HCT116 (cell line): ENCODE data around the gene COL5A1. TPM values are rescaled to one million over a fixed set of nuclear protein-coding genes. Genes with fewer than 3 reads are reported as not detected.

Source experiments
- ATAC-seq: fragments of 200-7000 bp; cut with Tn5 transposase; 2 replicates; pipeline ENCODE4 v1.9.1; 2020; ENCODE audit warnings: mild to moderate bottlenecking, moderate library complexity
- BruUV-seq: library from RNA; stranded (reverse); fragments of 400-500 nt; replicated peaks from 2 replicates; lab custom pipeline; 2021; lab: Mats Ljungman, UMichigan
- CTCF ChIA-PET: fragments of 300-600 bp; sonication (Branson Sonifier 250); formaldehyde crosslinking; loops from one replicate; lab custom pipeline; 2021; ENCODE audit warnings: antibody characterized with exemption; lab: Charles Lee
- POLR2A ChIA-PET: fragments of 300-600, 350-600 bp; sonication (Branson Sonifier 250); formaldehyde crosslinking; loops from one replicate; lab custom pipeline; 2021; ENCODE audit warnings: antibody characterized with exemption; lab: Charles Lee
- RAD21 ChIA-PET, 2 experiments: fragments of 300-600 bp; sonication (Branson Sonifier 250); formaldehyde crosslinking; loops; one replicate each; lab custom pipeline; 2023; ENCODE audit warnings: low total read pairs in 2 of 2; ENCODE audit not compliant: uncharacterized antibody in 2 of 2, unreplicated experiment in 2 of 2, low non-redundant PET in 1 of 2; lab: Charles Lee
- DNase-seq: peaks from one replicate; pipeline ENCODE4 v3.0.0-alpha.2; 2010; ENCODE audit warnings: low read depth, low spot score
- H2AFZ ChIP-seq: fragments of 200-600 bp; shearing (Covaris generic), sonication (generic); 2 replicates; pipeline ENCODE4 v1.6.1; 2017; ENCODE audit warnings: low read depth, mixed run types, mixed read lengths, antibody characterized with exemption, low read length; ENCODE audit not compliant: poor library complexity, severe bottlenecking
- H3K27ac ChIP-seq: 2 replicates; pipeline ENCODE4 v1.5.1; 2012; ENCODE audit warnings: low read depth, low read length
- H3K27me3 ChIP-seq: fragments of 200-600 bp; sonication (generic); 2 replicates; pipeline ENCODE4 v1.6.1; 2016; ENCODE audit warnings: mixed run types, low read length, mixed read lengths; ENCODE audit not compliant: insufficient read depth
- H3K36me3 ChIP-seq, 2 experiments: fragments of 200-500 bp in 1 of 2; fragments of 200-600 bp in 1 of 2; sonication (Bioruptor generic) in 1 of 2; sonication (generic) in 1 of 2; 2 replicates each; pipeline versions ENCODE4 v1.5.1 to v1.6.1; 2014 to 2016; ENCODE audit warnings: low read length in 2 of 2, inconsistent platforms in 1 of 2, mixed read lengths in 1 of 2, mixed run types in 1 of 2; ENCODE audit not compliant: insufficient read depth in 2 of 2, control insufficient read depth in 1 of 2
- H3K4me1 ChIP-seq, 2 experiments: fragments of 200-600 bp in 1 of 2; sonication (generic) in 1 of 2; 2 replicates each; pipeline versions ENCODE4 v1.5.1 to v1.6.1; 2012 to 2017; ENCODE audit warnings: low read length in 2 of 2, inconsistent platforms in 1 of 2, mild to moderate bottlenecking in 1 of 2, mixed read lengths in 1 of 2, mixed run types in 1 of 2, moderate library complexity in 1 of 2; ENCODE audit not compliant: insufficient read depth in 2 of 2, control insufficient read depth in 1 of 2
- H3K4me2 ChIP-seq: fragments of 200-600 bp; sonication (generic); 2 replicates; pipeline ENCODE4 v1.6.1; 2017; ENCODE audit warnings: mixed run types, low read length, mixed read lengths
- H3K4me3 ChIP-seq, 2 experiments: fragments of 200-600 bp in 1 of 2; sonication (generic) in 1 of 2; replicated peaks in 1 of 2; 2 replicates each; pipeline ENCODE4 v1.5.1; 2011 to 2016; ENCODE audit warnings: low read length in 2 of 2, control low read depth in 1 of 2, low read depth in 1 of 2, mild to moderate bottlenecking in 1 of 2, mixed read lengths in 1 of 2, mixed run types in 1 of 2
- H3K79me2 ChIP-seq: fragments of 200-600 bp; sonication (generic); 2 replicates; pipeline ENCODE4 v1.6.1; 2017; ENCODE audit warnings: mild to moderate bottlenecking, mixed run types, low read length, moderate library complexity, mixed read lengths; ENCODE audit not compliant: insufficient read depth
- H3K9ac ChIP-seq: fragments of 200-600 bp; sonication (generic); 2 replicates; pipeline ENCODE4 v1.6.1; 2016; ENCODE audit warnings: low read length, mixed read lengths
- H3K9me2 ChIP-seq: fragments of 200-600 bp; sonication (generic), shearing (Covaris generic); 2 replicates; pipeline ENCODE4 v1.6.1; 2017; ENCODE audit warnings: mixed run types, mild to moderate bottlenecking, moderate library complexity; ENCODE audit not compliant: insufficient read depth
- H3K9me3 ChIP-seq, 2 experiments: fragments of 200-500 bp in 1 of 2; fragments of 200-600 bp in 1 of 2; sonication (Bioruptor generic) in 1 of 2; sonication (generic) in 1 of 2; 2 replicates each; pipeline ENCODE4 v1.6.1; 2014 to 2017; ENCODE audit warnings: low read length in 2 of 2, mixed read lengths in 2 of 2, inconsistent platforms in 1 of 2, low read depth in 1 of 2, mild to moderate bottlenecking in 1 of 2, mixed run types in 1 of 2, moderate library complexity in 1 of 2; ENCODE audit not compliant: control insufficient read depth in 1 of 2, insufficient read depth in 1 of 2
- H4K20me1 ChIP-seq: fragments of 200-600 bp; sonication (generic), shearing (Covaris generic); 2 replicates; pipeline ENCODE4 v1.6.1; 2017; ENCODE audit warnings: mixed run types, mild to moderate bottlenecking, moderate library complexity; ENCODE audit not compliant: insufficient read depth
- ATF3 ChIP-seq: IDR thresholded peaks from 2 replicates; pipeline ENCODE4 v1.6.1; 2012
- CEBPB ChIP-seq: IDR thresholded peaks from 2 replicates; pipeline ENCODE4 v1.6.1; 2012; ENCODE audit warnings: low read depth
- CTCF ChIP-seq, 3 experiments: fragments of 200-600 bp in 1 of 3; sonication (generic) in 1 of 3; IDR thresholded peaks in 2 of 3; conservative IDR thresholded peaks in 1 of 3; 2 replicates each; pipeline ENCODE4 v1.5.1; 2012 to 2017; ENCODE audit warnings: low read depth in 2 of 3, low read length in 2 of 3, antibody characterized with exemption in 1 of 3, borderline replicate concordance in 1 of 3, control low read depth in 1 of 3, mild to moderate bottlenecking in 1 of 3, mixed read lengths in 1 of 3, mixed run types in 1 of 3, moderate library complexity in 1 of 3; ENCODE audit not compliant: insufficient read depth in 1 of 3
- EGR1 ChIP-seq: IDR thresholded peaks from 2 replicates; pipeline ENCODE4 v1.6.1; 2012; ENCODE audit warnings: low read depth
- ELF1 ChIP-seq: IDR thresholded peaks from 2 replicates; pipeline ENCODE4 v1.6.1; 2012; ENCODE audit warnings: low read depth, borderline replicate concordance
- EZH2 ChIP-seq: fragments of 200-600 bp; sonication (generic); IDR thresholded peaks from 2 replicates; pipeline ENCODE4 v1.6.1; 2017; ENCODE audit warnings: antibody characterized with exemption, mixed run types
- EZH2phosphoT487 ChIP-seq: fragments of 200-600 bp; IDR thresholded peaks from 2 replicates; pipeline ENCODE4 v1.6.1; 2018; ENCODE audit warnings: antibody characterized with exemption, borderline replicate concordance
- JUND ChIP-seq: IDR thresholded peaks from 2 replicates; pipeline ENCODE4 v1.6.1; 2012
- MAX ChIP-seq: IDR thresholded peaks from 2 replicates; pipeline ENCODE4 v1.6.1; 2012
- POLR2A ChIP-seq: IDR thresholded peaks from 2 replicates; pipeline ENCODE4 v1.7.0; 2011; ENCODE audit warnings: borderline replicate concordance; ENCODE audit not compliant: insufficient read depth, insufficient read length; ENCODE audit errors: extremely low read depth
- POLR2AphosphoS5 ChIP-seq: IDR thresholded peaks from 2 replicates; pipeline ENCODE4 v1.6.1; 2011; ENCODE audit warnings: mild to moderate bottlenecking, low read depth, low read length, moderate library complexity
- SIN3A ChIP-seq: IDR thresholded peaks from 2 replicates; pipeline ENCODE4 v1.6.1; 2012; ENCODE audit warnings: low read depth
- SRF ChIP-seq: IDR thresholded peaks from 2 replicates; pipeline ENCODE4 v1.6.1; 2012; ENCODE audit warnings: low read depth
- TCF7L2 ChIP-seq: IDR thresholded peaks from 2 replicates; pipeline ENCODE4 v1.7.0; 2011; ENCODE audit warnings: borderline replicate concordance, inconsistent platforms; ENCODE audit not compliant: insufficient read depth, insufficient read length; ENCODE audit errors: extremely low read depth
- intact Hi-C: fragments of 100-400 bp; cut with micrococcal nuclease; formaldehyde crosslinking; loops from 2 replicates; pipeline ENCODE4 v1.10.0; 2022
- total RNA-seq: library from RNA; stranded (reverse); gene quantifications from one replicate; pipeline ENCODE4 v1.2.1, GENCODE V29; 2021; ENCODE audit not compliant: unreplicated experiment
- TF ChIP-seq, protein P1 (sequence below): IDR thresholded peaks from 2 replicates; pipeline ENCODE4 v1.6.1; 2011; ENCODE audit warnings: mild to moderate bottlenecking, low read length, moderate library complexity; ENCODE audit not compliant: insufficient replicate concordance; ENCODE audit errors: extremely low read depth

The COL5A1 gene
- total RNA-seq, 1 experiment from 2014 or later, result 0.30 TPM

GRCh38 chr9:134706522-134706921, 64.9 kb downstream of the COL5A1 start:
- no peak for ATAC-seq
- no peak overlapping the region for H3K27ac ChIP-seq
- RAD21 ChIA-PET, result no interaction called here
- no peak overlapping the region for H3K4me3 ChIP-seq
- DNase-seq, result no peak
- H3K79me2 ChIP-seq, result no peaks in the 10 kb centered on the region
- intact Hi-C loops, result no loop called here
- H3K9me3 ChIP-seq, result no peaks in the 10 kb centered on the region
- POLR2A ChIA-PET, result no interaction called here
- no TSS peak for BruUV-seq
- no peaks in the 10 kb centered on the region for H3K27me3 ChIP-seq
- no peaks in the 10 kb centered on the region for H3K4me1 ChIP-seq
- H3K36me3 ChIP-seq, result no peaks in the 10 kb centered on the region
- H3K9ac ChIP-seq, result no peak overlapping the region
- TF ChIP-seq TCF7L2 (no peak), EZH2 (no peak), JUND (no peak)
- H4K20me1 ChIP-seq, result no peaks in the 10 kb centered on the region
- CTCF ChIA-PET, result interaction anchor here (0.9 kb wide), 1 partner anchor 32 kb away, joined by 3 read pairs; no protein-coding TSS in a partner anchor
- no peak overlapping the region for H2AFZ ChIP-seq
- no peaks in the 10 kb centered on the region for H3K9me2 ChIP-seq
- H3K4me2 ChIP-seq, result no peak overlapping the region

DNA sequence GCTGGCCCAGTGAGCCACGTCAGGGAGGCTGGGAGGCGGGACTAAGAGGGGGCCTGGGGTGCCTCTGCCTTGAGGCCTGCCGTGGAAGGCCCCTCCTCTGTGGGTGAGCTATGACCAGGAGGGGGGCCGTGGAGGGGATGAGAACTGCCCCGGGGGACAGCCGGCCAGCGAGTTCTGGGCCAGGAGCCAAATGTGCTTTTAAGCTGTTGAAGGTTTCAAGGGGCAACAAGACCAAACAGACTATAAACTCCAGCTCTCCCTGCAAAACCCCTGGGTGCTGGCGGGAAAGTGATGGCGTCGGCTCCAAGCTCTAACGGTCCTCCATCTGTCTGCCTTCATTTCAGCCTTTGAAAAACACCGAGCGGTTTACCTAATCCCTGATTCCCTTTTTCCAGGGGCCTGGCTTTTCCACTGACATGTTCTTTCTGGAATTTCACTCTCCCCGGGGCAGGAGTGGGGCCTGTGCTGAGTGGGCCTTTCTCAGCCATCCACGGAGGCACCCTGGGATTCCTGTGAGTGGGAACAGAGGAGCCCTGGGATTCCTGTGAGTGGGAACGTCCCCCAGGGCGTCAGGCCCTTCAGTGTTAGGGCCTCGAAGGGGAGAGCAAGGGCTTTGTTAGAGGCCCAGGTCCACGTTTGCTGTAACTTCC, 65.6 kb downstream of the COL5A1 start:
- no peak for DNase-seq
- H3K9me2 ChIP-seq, result no peaks in the 10 kb centered on the region
- no peak overlapping the region for H3K27ac ChIP-seq
- no peaks in the 10 kb centered on the region for H3K9me3 ChIP-seq
- no peaks in the 10 kb centered on the region for H3K4me1 ChIP-seq
- ChIA-PET CTCF (interaction anchor here (0.9 kb wide), 1 partner anchor 32 kb away, joined by 3 read pairs; no protein-coding TSS in a partner anchor), RAD21 (no interaction called here), POLR2A (no interaction called here)
- no peak for ATAC-seq
- H2AFZ ChIP-seq, result no peak overlapping the region
- H4K20me1 ChIP-seq, result no peaks in the 10 kb centered on the region
- H3K79me2 ChIP-seq, result no peaks in the 10 kb centered on the region
- no peak overlapping the region for H3K4me2 ChIP-seq
- H3K4me3 ChIP-seq, result no peak overlapping the region
- BruUV-seq, result no TSS peak
- intact Hi-C loops, result no loop called here
- no peaks in the 10 kb centered on the region for H3K27me3 ChIP-seq
- H3K36me3 ChIP-seq, result no peaks in the 10 kb centered on the region
- no peak overlapping the region for H3K9ac ChIP-seq
- no peak for TF ChIP-seq EGR1
- no peak for TF ChIP-seq EZH2
- no peak for TF ChIP-seq POLR2A
- no peak for TF ChIP-seq EZH2phosphoT487
- TF ChIP-seq JUND, result no peak
- TF ChIP-seq, protein P1, sequence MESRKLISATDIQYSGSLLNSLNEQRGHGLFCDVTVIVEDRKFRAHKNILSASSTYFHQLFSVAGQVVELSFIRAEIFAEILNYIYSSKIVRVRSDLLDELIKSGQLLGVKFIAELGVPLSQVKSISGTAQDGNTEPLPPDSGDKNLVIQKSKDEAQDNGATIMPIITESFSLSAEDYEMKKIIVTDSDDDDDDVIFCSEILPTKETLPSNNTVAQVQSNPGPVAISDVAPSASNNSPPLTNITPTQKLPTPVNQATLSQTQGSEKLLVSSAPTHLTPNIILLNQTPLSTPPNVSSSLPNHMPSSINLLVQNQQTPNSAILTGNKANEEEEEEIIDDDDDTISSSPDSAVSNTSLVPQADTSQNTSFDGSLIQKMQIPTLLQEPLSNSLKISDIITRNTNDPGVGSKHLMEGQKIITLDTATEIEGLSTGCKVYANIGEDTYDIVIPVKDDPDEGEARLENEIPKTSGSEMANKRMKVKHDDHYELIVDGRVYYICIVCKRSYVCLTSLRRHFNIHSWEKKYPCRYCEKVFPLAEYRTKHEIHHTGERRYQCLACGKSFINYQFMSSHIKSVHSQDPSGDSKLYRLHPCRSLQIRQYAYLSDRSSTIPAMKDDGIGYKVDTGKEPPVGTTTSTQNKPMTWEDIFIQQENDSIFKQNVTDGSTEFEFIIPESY, result no peak
- no peak for TF ChIP-seq POLR2AphosphoS5
- no peak for TF ChIP-seq CEBPB
- TF ChIP-seq MAX, result no peak
- no peak for TF ChIP-seq SRF
- no peak for TF ChIP-seq SIN3A
- no peak for TF ChIP-seq ATF3
- no peak for TF ChIP-seq ELF1
- TF ChIP-seq CTCF (IDR thresholded peaks at IDR 0.05 in 2 of 3, conservative IDR thresholded peaks at IDR 0.05 in 1 of 3; ENCODE audit: borderline replicate concordance in 1 of 3, insufficient read depth in 1 of 3, low read depth in 2 of 3, low read length in 2 of 3), result no peak
- TF ChIP-seq TCF7L2, result no peak
